Left lung (tissue), 10 donors: ENCODE data around the gene EIF3A. TPM values are rescaled to one million over a fixed set of nuclear protein-coding genes. Genes with fewer than 3 reads are reported as not detected.

Experiments used
- ATAC-seq: fragments of 200-7000 bp; cut with Tn5 transposase; one replicate; pipeline ENCODE4 v1.9.1; 2020; ENCODE audit warnings: moderate library complexity
- DNase-seq, 4 donors: peaks; one replicate each; pipeline ENCODE4 v3.0.0-alpha.2; 2013 to 2020
- H3K27ac ChIP-seq, 2 donors: fragments of 200-600 bp; sonication (generic) in 1 of 2; one replicate each; pipeline versions ENCODE4 v1.5.0 to v1.8.0; 2020 to 2021
- H3K27me3 ChIP-seq, 2 donors: fragments of 200-600 bp; sonication (generic) in 1 of 2; one replicate each; pipeline versions ENCODE4 v1.5.0 to v1.8.0; 2020 to 2021
- H3K36me3 ChIP-seq, 2 donors: fragments of 200-600 bp; sonication (generic) in 1 of 2; one replicate each; pipeline versions ENCODE4 v1.5.0 to v1.8.0; 2020 to 2021
- H3K4me1 ChIP-seq, 2 donors: fragments of 200-600 bp; one replicate each; pipeline ENCODE4 v1.8.0; 2021
- H3K4me3 ChIP-seq, 2 donors: fragments of 200-600 bp; sonication (generic) in 1 of 2; one replicate each; pipeline versions ENCODE4 v1.5.0 to v1.8.0; 2020 to 2021; ENCODE audit warnings: mild to moderate bottlenecking in 1 of 2
- H3K9me3 ChIP-seq, 2 donors: fragments of 200-600 bp; sonication (generic) in 1 of 2; one replicate each; pipeline versions ENCODE4 v1.5.0 to v1.8.0; 2020 to 2021
- CTCF ChIP-seq, 2 donors: fragments of 200-600 bp; sonication (generic) in 1 of 2; IDR thresholded peaks; one replicate each; pipeline versions ENCODE4 v1.5.0 to v1.8.0; 2021; ENCODE audit warnings: antibody characterized with exemption in 2 of 2
- intact Hi-C, 2 donors: fragments of 100-400 bp; cut with DNase I; formaldehyde crosslinking; loops; one replicate each; pipeline versions ENCODE4 v1.11.2 to v1.14.2; 2022
- polyA plus RNA-seq, 6 donors: library from polyadenylated mRNA; unstranded; fragments of 120-200 nt; gene quantifications; one replicate each; pipeline ENCODE4 v1.2.1, GENCODE V29; 2013; ENCODE audit not compliant: insufficient read length in 6 of 6
- total RNA-seq, 2 donors: library from RNA; stranded (reverse); fragmentation: NEBNext Ultra II Directional; extraction: Animal tissue kit (Norgen Biotek cat#: 25700); gene quantifications; one replicate each; pipeline ENCODE4 v1.2.1, GENCODE V29; 2021
- donor health status: DM: no; HTN: yes; CAD: no.
- donor health status: DM: no; HTN: no; CAD: no.

Gene EIF3A
- total and polyA plus RNA-seq, 8 donors, result 89.1 to 172 (median 154) TPM

GRCh38 chr10:119090968-119091367, 10.4 kb upstream of the EIF3A start:
- intact Hi-C loops, result no loop called here
- ATAC-seq (peak; percentile 34), DNase-seq (no peak)
- TF ChIP-seq CTCF (IDR thresholded peaks at IDR 0.05), result no peak
- Histone ChIP-seq H3K9me3 (no peaks in the 10 kb centered on the region), H3K4me3 (no peak overlapping the region), H3K27me3 (no peaks in the 10 kb centered on the region), H3K4me1 (peaks cover 0 to 9% of the 10 kb centered on the region in 2 donors), H3K36me3 (no peaks in the 10 kb centered on the region), H3K27ac (no peak overlapping the region)

- no peaks in the 10 kb centered on the region for H3K9me3 ChIP-seq
- intact Hi-C loops, result no loop called here
- TF ChIP-seq CTCF (IDR thresholded peaks at IDR 0.05), result no peak
- no peak for DNase-seq
- H3K4me1 ChIP-seq, result peaks cover 0 to 9% of the 10 kb centered on the region in 2 donors
- no peaks in the 10 kb centered on the region for H3K36me3 ChIP-seq
- no peak overlapping the region for H3K4me3 ChIP-seq
- no peak overlapping the region for H3K27ac ChIP-seq
- no peak for ATAC-seq
- H3K27me3 ChIP-seq, result no peaks in the 10 kb centered on the region
Measured at GRCh38 chr10:119090026-119090795, 9.6 kb upstream of the EIF3A start.

GRCh38 chr10:119087271-119087882, 6.8 kb upstream of the EIF3A start:
- no peak overlapping the region for H3K4me3 ChIP-seq
- no peaks in the 10 kb centered on the region for H3K9me3 ChIP-seq
- intact Hi-C loops, result no loop called here
- TF ChIP-seq CTCF (IDR thresholded peaks at IDR 0.05), result no peak
- H3K27me3 ChIP-seq, result no peaks in the 10 kb centered on the region
- peaks cover 0 to 9% of the 10 kb centered on the region in 2 donors for H3K4me1 ChIP-seq
- ATAC-seq, result no peak
- H3K36me3 ChIP-seq, result no peaks in the 10 kb centered on the region
- H3K27ac ChIP-seq, result no peak overlapping the region
- no peak for DNase-seq

GRCh38 chr10:119084896-119085295, 4.3 kb upstream of the EIF3A start:
- Histone ChIP-seq H3K9me3 (no peaks in the 10 kb centered on the region), H3K27ac (no peak overlapping the region), H3K36me3 (no peaks in the 10 kb centered on the region), H3K27me3 (no peaks in the 10 kb centered on the region), H3K4me1 (peaks cover 0 to 5% of the 10 kb centered on the region in 2 donors), H3K4me3 (no peak overlapping the region)
- intact Hi-C loops, result no loop called here
- TF ChIP-seq CTCF (IDR thresholded peaks at IDR 0.05), result no peak
- DNase-seq, result no peak
- ATAC-seq, result no peak
